ENCODE results near the gene UBL7.

- TF ChIP-seq CTCF (IDR thresholded peaks at IDR 0.05; ENCODE audit: low read depth, low read length), result no peak
- no peak for TF ChIP-seq EZH2phosphoT487 (IDR thresholded peaks at IDR 0.05; ENCODE audit: low read depth)
Observed at GRCh38 chr15:74442604-74443003, 18.4 kb downstream of the UBL7 start.
